Neuronal stem cell (in vitro differentiated cells): Measurements from ENCODE around the gene APC2.

Experiments
- DNase-seq: peaks from one replicate; pipeline ENCODE4 v3.0.0-alpha.2; 2013; ENCODE audit warnings: low spot score
- H2AFZ ChIP-seq: one replicate; pipeline ENCODE4 v1.6.1; 2013; ENCODE audit warnings: mild to moderate bottlenecking, low read length, inconsistent platforms
- H2AK5ac ChIP-seq: 2 replicates; pipeline ENCODE4 v1.6.1; 2013; ENCODE audit warnings: low read depth, mild to moderate bottlenecking, inconsistent platforms, low read length, moderate library complexity, mixed read lengths
- H2BK120ac ChIP-seq: 2 replicates; pipeline ENCODE4 v1.6.1; 2013; ENCODE audit warnings: low read depth, mild to moderate bottlenecking, inconsistent platforms, low read length, moderate library complexity, mixed read lengths
- H2BK12ac ChIP-seq: one replicate; pipeline ENCODE4 v1.6.1; 2013; ENCODE audit warnings: low read length, inconsistent platforms
- H2BK15ac ChIP-seq: 2 replicates; pipeline ENCODE4 v1.6.1; 2013; ENCODE audit warnings: mild to moderate bottlenecking, low read length, inconsistent platforms, mixed read lengths
- H2BK5ac ChIP-seq: one replicate; pipeline ENCODE4 v1.6.1; 2013; ENCODE audit warnings: inconsistent platforms, mild to moderate bottlenecking, low read length, moderate library complexity
- H3K14ac ChIP-seq: one replicate; pipeline ENCODE4 v1.6.1; 2013; ENCODE audit warnings: low read length, inconsistent platforms
- H3K18ac ChIP-seq: 2 replicates; pipeline ENCODE4 v1.6.1; 2013; ENCODE audit warnings: low read length, inconsistent platforms
- H3K23ac ChIP-seq: 2 replicates; pipeline ENCODE4 v1.6.1; 2013; ENCODE audit warnings: low read depth, mild to moderate bottlenecking, mixed read lengths, low read length, inconsistent platforms; ENCODE audit not compliant: poor library complexity
- H3K27ac ChIP-seq: replicated peaks from 3 replicates; pipeline ENCODE4 v1.5.1; 2013; ENCODE audit warnings: low read length, inconsistent platforms
- H3K27me3 ChIP-seq, 3 experiments: 2 replicates each; pipeline ENCODE4 v1.6.1; 2013; ENCODE audit warnings: low read length in 3 of 3, mild to moderate bottlenecking in 2 of 3, inconsistent platforms in 1 of 3, low read depth in 1 of 3, mixed read lengths in 1 of 3, moderate library complexity in 1 of 3; ENCODE audit not compliant: control insufficient read depth in 3 of 3, insufficient read depth in 3 of 3
- H3K36me3 ChIP-seq, 2 donors: replicated peaks in 1 of 2; 2 replicates each; pipeline ENCODE4 v1.6.1; 2013; ENCODE audit warnings: low read length in 2 of 2; ENCODE audit not compliant: control insufficient read depth in 2 of 2, insufficient read depth in 2 of 2
- H3K4ac ChIP-seq: 2 replicates; pipeline ENCODE4 v1.6.1; 2013; ENCODE audit warnings: inconsistent platforms, mild to moderate bottlenecking, low read length, moderate library complexity
- H3K4me1 ChIP-seq, 2 donors: 1 replicate in 1 of 2; 2 replicates in 1 of 2; pipeline ENCODE4 v1.6.1; 2013; ENCODE audit warnings: low read length in 2 of 2, low read depth in 1 of 2; ENCODE audit not compliant: control insufficient read depth in 2 of 2, insufficient read depth in 1 of 2
- H3K4me2 ChIP-seq: one replicate; pipeline ENCODE4 v1.6.1; 2013; ENCODE audit warnings: mild to moderate bottlenecking, low read length, inconsistent platforms; ENCODE audit not compliant: insufficient read depth, poor library complexity, severe bottlenecking
- H3K4me3 ChIP-seq, 2 donors: 2 replicates each; pipeline ENCODE4 v1.5.1; 2013; ENCODE audit warnings: low read length in 2 of 2, mild to moderate bottlenecking in 2 of 2, inconsistent platforms in 1 of 2, moderate library complexity in 1 of 2
- H3K79me1 ChIP-seq: one replicate; pipeline ENCODE4 v1.6.1; 2013; ENCODE audit warnings: low read depth, mild to moderate bottlenecking, inconsistent platforms, low read length, moderate library complexity
- H3K9ac ChIP-seq: one replicate; pipeline ENCODE4 v1.6.1; 2013; ENCODE audit warnings: mild to moderate bottlenecking, low read depth, low read length, inconsistent platforms; ENCODE audit not compliant: poor library complexity
- H3K9me3 ChIP-seq, 2 donors: replicated peaks in 1 of 2; 2 replicates each; pipeline versions ENCODE3 to v1.6.1; 2013; ENCODE audit warnings: low read length in 2 of 2, mild to moderate bottlenecking in 2 of 2, inconsistent platforms in 1 of 2, low read depth in 1 of 2, mixed read lengths in 1 of 2, moderate library complexity in 1 of 2; ENCODE audit not compliant: control insufficient read depth in 2 of 2, insufficient read depth in 1 of 2
- H4K8ac ChIP-seq: one replicate; pipeline ENCODE4 v1.6.1; 2013; ENCODE audit warnings: low read depth, mild to moderate bottlenecking, inconsistent platforms, low read length, moderate library complexity
- H4K91ac ChIP-seq: one replicate; pipeline ENCODE4 v1.6.1; 2013; ENCODE audit warnings: low read length, low read depth, mild to moderate bottlenecking, inconsistent platforms; ENCODE audit not compliant: poor library complexity
- WGBS, 2 donors: extraction: QIAGEN DNeasy Blood & Tissue Kit; methylation state at CpG; one replicate each; pipeline ENCODE4 v1.1.7; 2013; ENCODE audit warnings: missing lambda C conversion rate in 2 of 2, mixed read lengths in 1 of 2; ENCODE audit not compliant: insufficient read length in 2 of 2, insufficient replicate concordance in 1 of 2; ENCODE audit errors: extremely low coverage in 2 of 2; 5-methylcytosine and 5-hydroxymethylcytosine counted together

APC2 gene

DNA sequence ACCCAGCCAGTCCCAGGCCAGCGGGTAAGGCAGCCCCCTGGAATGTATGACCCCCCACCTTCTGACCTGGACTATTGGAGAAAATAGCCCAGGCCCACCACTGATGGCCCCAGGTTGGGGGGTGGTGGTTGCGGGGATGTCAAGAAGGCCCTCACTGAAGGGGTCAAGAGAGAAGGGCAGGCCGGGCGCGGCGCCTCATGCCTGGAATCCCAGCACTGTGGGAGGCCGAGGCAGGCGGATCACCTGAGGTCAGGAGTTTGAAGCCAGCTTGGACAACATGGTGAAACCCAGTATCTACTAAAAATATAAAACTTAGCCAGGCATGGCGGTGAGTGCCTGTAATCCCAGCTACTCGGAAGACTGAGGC, 64.4 kb downstream of the APC2 start:
- Histone ChIP-seq H2AFZ (no peak overlapping the region), H3K27ac (no peak overlapping the region), H2BK120ac (no peak overlapping the region), H2BK5ac (no peak overlapping the region), H3K4me1 (peaks cover 3 to 6% of the 10 kb centered on the region in 2 donors), H3K18ac (peak overlapping the region; percentile 87), H3K4me2 (no peak overlapping the region), H3K9ac (no peak overlapping the region), H3K23ac (peak overlapping the region; percentile 73), H3K9me3 (peaks cover 0 to 6% of the 10 kb centered on the region in 2 donors), H4K8ac (no peak overlapping the region), H3K27me3 (peaks cover 2 to 71% (median 28%) of the 10 kb centered on the region in 3 experiments), H3K14ac (no peak overlapping the region), H3K4ac (no peak overlapping the region), H3K36me3 (no peaks in the 10 kb centered on the region), H2AK5ac (peak overlapping the region; percentile 84), H3K79me1 (no peaks in the 10 kb centered on the region), H4K91ac (no peak overlapping the region), H2BK12ac (peak overlapping the region; percentile 84), H3K4me3 (no peak overlapping the region), H2BK15ac (no peak overlapping the region)
- WGBS, 2 donors: no CpG with 5 or more reads among the region's 10 CpGs
- no peak for DNase-seq

DNA sequence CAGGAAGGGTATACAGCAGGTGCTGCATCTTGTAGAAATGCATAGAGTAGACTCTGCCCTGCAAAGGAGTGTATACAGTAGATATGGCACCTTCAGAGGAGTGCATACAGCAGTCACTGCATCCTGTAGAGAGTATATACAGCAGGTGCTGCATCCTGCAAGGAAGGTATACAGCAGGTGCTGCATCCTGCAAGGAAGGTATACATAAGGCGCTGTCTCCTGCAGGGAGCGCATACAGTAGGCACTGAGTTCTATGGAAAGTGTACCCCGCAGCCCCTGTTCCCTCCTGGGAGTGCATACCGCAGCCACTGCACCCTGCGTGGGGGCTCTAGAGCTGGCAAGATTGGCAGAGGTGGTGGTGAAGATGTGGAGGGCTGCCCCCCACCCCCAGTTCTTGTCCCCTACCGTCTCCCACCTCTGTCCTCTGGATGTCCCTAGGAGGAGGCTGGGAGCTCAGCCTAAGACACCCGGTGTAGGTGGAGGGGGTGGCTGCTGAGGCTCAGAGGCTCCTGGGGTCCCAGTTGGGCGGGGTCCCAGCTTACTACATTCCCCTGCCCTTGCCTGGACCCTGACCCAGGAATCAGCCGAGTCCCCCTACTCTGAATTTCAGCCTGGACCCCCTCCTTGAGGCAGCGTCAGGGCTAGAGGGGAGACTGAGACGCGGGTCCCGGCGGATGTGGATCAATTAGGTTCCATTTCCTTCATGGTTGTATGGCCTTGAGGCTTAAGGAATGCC, 65.2 kb downstream of the APC2 start:
- Histone ChIP-seq H3K27me3 (peaks cover 2 to 71% (median 25%) of the 10 kb centered on the region in 3 experiments), H3K9me3 (peaks cover 0 to 6% of the 10 kb centered on the region in 2 donors), H3K27ac (no peak overlapping the region), H2AK5ac (peak overlapping the region; percentile 57), H2BK12ac (no peak overlapping the region), H3K18ac (no peak overlapping the region), H2BK15ac (peak overlapping the region; percentile 24), H3K79me1 (no peaks in the 10 kb centered on the region), H3K4me3 (no peak overlapping the region), H2BK120ac (no peak overlapping the region), H4K8ac (no peak overlapping the region), H3K36me3 (no peaks in the 10 kb centered on the region), H3K9ac (peak overlapping the region; percentile 60), H3K4ac (no peak overlapping the region), H3K4me1 (peaks cover 0 to 3% of the 10 kb centered on the region in 2 donors), H3K23ac (peak overlapping the region; percentile 5), H3K4me2 (no peak overlapping the region), H2AFZ (no peak overlapping the region), H2BK5ac (no peak overlapping the region), H3K14ac (no peak overlapping the region), H4K91ac (no peak overlapping the region)
- DNase-seq: no peak
- no CpG with 5 or more reads among the region's 14 CpGs for WGBS, 2 donors

- Histone ChIP-seq H3K14ac (no peak overlapping the region), H3K4ac (no peak overlapping the region), H3K36me3 (no peaks in the 10 kb centered on the region), H3K27me3 (peaks cover 2 to 65% (median 25%) of the 10 kb centered on the region in 3 experiments), H3K79me1 (no peaks in the 10 kb centered on the region), H3K9me3 (peaks cover 0 to 6% of the 10 kb centered on the region in 2 donors), H2BK5ac (no peak overlapping the region), H2AK5ac (peak overlapping the region; percentile 68), H3K4me2 (no peak overlapping the region), H2BK15ac (no peak overlapping the region), H3K4me3 (no peak overlapping the region), H2AFZ (no peak overlapping the region), H3K9ac (no peak overlapping the region), H2BK120ac (peak overlapping the region; percentile 28), H4K91ac (no peak overlapping the region), H4K8ac (no peak overlapping the region), H2BK12ac (no peak overlapping the region), H3K27ac (no peak overlapping the region), H3K18ac (no peak overlapping the region), H3K4me1 (no peaks in the 10 kb centered on the region), H3K23ac (no peak overlapping the region)
- no CpG with 5 or more reads among the region's 8 CpGs for WGBS, 2 donors
- DNase-seq: no peak
Measured at GRCh38 chr19:1516395-1516753, 66.5 kb downstream of the APC2 start.

GRCh38 chr19:1518471-1518870, 68.5 kb downstream of the APC2 start:
- Histone ChIP-seq H3K9me3 (peaks cover 0 to 4% of the 10 kb centered on the region in 2 donors), H3K4me3 (no peak overlapping the region), H3K4me1 (no peaks in the 10 kb centered on the region), H3K4me2 (no peak overlapping the region), H2AFZ (no peak overlapping the region), H2BK15ac (no peak overlapping the region), H2BK5ac (no peak overlapping the region), H3K23ac (no peak overlapping the region), H2BK12ac (no peak overlapping the region), H3K4ac (no peak overlapping the region), H3K9ac (no peak overlapping the region), H4K8ac (no peak overlapping the region), H3K27me3 (peaks cover 0 to 66% (median 17%) of the 10 kb centered on the region in 3 experiments), H3K18ac (no peak overlapping the region), H3K14ac (peak overlapping the region; percentile 67), H3K27ac (no peak overlapping the region), H4K91ac (no peak overlapping the region), H3K36me3 (no peaks in the 10 kb centered on the region), H3K79me1 (no peaks in the 10 kb centered on the region), H2BK120ac (no peak overlapping the region), H2AK5ac (peak overlapping the region; percentile 41)
- WGBS, 2 donors: no CpG with 5 or more reads among the region's 4 CpGs
- no peak for DNase-seq
